ENCODE measurements around the gene GRAMD2A.
"Not testable (repeated sequence)": the region's sequence is repeated elsewhere in the genome, so short reads cannot be mapped to it uniquely, and the experiment has no call there.

Gene GRAMD2A

DNA sequence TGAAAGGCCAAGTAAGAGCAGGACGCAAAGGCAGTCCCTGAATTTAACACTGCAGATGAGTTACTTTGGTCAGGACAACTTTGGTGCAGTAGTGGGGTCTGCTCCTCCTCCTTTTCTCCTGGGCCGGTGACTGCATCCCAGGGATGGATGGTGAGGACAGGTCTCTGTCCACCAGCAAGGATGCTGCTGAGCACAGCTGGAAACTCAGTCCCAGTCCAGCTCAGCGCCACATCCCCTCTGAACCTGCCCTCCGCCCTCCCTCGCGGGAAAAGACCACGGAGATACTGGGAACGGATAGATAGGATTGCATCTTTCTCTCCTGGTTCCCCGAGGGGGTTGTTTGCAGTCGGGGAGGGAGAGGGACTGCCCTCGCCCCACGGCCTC, 13.8 kb downstream of the GRAMD2A start:
- DNase-seq: no peak

DNA sequence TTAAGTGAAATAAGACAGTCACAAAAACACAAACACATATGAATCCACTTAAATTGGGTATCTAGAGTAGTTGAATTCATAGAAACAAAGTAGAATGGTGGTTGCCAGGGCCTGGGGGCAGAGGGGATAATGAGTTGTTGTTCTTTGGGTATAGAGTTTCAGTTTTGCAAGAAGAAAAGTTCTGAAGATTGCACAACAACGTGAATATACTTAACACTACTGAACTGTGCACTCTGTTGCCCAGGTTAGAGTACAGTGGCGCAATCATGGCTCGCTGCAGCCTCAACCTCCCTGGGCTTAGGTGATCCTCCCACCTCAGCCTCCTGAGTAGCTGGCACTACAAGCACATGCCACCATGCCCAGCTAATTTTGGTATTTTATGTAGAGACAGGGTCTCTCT, 14.9 kb downstream of the GRAMD2A start:
- no peak for DNase-seq

DNA sequence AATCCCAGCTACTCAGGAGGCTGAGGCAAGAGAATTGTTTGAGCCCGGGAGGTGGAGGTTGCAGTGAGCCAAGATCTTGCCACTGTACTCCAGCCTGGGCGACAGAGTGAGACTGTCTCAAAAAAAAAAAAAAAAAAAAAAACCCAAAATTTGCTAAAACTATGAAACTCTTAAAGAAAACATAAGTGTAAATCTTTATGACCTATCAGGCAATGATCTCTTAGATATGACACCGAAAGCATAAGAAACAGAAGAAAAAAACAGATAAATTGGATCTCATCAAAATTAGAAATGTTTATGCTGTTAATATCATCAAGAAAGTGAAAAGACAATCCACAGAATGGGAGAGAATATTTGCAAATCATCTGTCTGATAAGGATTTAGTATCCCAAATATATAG, 15.3 kb downstream of the GRAMD2A start:
- DNase-seq: no peak

DNA sequence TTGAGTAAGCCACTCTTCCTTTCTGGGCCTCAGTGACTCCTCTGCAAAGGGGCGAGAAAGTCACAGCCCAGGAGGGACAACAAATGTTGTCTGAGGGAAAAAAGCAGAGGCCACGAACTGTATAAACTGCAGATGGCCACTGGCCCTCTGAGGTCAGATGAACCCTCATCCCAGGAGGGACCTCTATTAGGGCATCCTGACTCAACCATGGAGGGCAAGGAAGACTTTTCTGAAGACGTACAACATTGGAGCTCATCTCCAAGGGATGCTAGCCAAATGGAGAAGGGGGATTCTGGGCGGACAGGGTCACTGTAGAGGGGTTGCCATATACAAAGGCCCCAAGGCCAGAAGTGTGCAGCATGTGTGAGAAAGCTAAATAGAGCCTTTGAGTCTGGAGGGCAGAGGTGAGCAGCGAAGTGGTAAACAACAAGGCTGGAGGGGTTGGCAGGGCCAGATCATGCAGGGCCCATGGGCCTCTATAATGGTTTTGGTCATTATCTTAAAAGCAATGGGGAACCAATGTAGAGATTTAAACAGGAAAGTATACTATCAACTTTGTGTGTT, 16.7 kb downstream of the GRAMD2A start:
- DNase-seq: no peak

DNA sequence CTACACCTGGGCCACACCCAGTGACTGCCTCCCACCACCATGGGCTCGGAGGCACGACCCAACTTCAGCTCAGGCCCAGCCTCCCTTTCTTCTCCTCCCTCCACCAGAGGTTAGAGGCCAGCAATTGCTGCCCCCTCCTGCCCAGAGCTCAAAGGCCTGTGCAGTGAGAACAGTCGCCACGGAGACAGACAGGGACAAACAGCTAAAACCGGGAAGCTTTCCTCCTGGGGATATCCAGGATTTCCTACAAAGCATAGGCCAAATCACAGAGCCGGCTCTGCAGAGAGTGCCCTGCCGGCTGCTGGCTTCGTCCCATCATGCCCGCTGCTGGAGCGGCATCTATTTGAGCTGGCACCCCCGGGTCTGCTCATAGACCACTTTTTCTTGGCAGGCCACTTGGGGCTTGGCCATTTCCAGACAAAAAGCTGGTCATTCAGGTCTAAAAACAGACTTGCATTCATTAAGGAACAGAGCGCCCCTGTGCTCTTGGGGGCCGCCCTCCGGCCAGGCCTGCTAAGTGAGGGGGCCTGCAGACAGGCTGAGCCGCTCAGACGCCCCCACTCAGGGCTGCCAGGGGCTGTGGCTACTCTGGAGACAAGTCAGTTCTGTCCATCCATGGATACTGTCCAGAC, 17.5 kb downstream of the GRAMD2A start:
- no peak for DNase-seq

DNA sequence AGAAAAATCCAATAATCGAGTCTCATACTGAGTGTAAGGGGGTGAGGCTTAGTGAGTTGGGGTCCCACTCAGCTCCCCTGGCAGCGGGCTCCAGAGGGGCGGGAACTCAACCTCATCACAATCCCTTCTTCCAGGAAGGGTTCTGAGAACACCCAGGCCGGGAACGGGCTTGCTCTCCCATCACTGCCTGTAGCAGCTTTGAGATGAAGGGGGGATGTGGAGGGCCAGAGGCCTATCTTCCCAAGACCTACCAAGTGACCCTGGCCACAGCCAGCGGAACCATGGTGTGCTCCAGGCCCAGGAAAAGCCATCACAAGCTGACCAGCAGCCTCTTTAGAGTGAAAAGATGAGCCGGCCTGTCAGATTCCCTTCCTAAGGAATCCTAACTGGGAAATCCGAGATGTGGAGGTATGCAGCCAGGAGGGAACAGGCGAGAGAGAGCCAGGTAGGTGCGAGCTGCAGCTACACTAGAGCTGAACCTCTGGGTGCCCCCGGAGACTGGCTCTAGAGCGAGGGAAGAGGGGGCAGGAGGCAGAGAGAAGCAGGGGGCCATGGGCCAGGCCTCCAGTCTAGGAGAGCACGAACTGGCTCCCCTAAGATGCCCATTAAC, 18.5 kb downstream of the GRAMD2A start:
- no peak for DNase-seq

DNA sequence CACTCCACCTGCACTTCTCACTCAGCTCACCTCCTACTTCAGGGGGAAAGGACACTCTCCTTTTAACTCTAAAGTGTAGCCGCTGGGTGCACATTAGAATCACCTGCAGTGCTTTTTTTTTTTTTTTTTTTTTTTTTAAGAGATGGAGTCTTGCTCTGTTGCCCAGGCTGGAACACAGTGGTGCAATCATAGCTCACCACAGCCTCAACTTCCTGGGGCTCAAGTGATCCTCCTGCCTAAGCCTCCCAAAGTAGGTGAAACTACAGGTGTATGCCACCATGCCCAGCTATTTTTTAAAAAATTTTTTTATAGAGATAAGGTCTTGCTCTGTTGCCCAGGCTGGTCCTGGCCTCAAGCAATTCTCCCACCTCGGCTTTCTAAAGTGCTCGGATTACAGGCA, 20.8 kb downstream of the GRAMD2A start:
- DNase-seq: no peak

DNA sequence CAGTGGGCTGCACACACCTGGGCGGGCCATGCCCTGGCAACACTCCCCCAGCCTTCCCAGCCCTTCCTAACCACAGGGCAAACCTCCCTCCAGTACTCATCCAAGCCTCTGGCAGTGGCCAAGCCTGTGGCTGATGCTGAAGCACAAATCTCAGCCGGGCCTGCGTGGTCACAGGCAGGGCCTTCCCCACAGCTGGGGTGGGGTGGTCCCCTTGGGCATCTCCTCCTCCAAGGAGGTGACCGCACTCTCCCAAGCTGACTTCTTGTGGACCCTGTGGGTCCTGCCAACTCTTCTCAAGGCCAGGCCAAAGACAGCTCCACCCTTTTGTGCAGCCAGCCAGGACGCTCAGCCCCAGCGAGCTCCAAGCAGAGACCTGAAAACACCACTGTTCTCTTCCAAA, 21.4 kb downstream of the GRAMD2A start:
- DNase-seq: no peak

DNA sequence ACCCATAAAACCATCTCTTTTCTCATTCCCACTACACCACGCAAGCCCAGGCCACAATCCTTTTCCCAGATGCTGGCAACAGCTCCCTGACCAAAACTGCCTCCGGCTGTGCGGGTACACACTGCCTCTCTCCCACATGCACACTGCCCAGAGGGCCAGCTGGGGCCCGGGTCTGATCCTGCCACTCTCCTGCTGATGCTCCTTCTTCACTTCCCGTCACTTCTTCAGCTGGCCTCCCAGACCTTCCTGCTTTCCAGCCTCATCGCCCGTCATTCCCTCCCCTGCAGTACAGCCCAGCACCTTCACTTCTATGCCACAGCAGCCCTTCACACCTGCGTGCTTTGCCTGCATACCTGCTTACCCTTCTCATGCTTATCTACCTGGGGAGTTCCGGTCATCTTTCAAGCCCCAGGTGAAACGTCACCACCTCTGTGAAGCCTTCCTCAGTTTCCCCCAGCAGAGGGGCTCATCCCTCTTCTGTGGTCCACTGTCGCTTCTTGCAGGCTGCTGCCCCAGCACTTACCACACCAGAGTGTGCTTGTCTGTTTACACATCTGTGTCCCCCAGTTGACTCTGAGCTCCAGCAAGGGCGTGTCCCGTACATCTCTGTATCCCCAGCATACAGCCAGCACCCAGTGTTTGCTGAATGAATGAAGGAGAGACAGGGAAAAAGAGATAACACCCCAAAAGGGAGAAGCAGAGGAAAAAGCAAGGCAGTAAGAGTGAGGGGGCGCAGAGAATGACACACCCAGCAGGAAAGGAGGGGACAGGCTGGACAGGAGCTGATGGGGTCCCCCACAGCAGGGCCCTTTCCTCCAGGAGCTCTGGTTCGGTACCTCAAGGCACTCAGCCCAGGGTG, 22.2 kb downstream of the GRAMD2A start:
- no peak for DNase-seq

DNA sequence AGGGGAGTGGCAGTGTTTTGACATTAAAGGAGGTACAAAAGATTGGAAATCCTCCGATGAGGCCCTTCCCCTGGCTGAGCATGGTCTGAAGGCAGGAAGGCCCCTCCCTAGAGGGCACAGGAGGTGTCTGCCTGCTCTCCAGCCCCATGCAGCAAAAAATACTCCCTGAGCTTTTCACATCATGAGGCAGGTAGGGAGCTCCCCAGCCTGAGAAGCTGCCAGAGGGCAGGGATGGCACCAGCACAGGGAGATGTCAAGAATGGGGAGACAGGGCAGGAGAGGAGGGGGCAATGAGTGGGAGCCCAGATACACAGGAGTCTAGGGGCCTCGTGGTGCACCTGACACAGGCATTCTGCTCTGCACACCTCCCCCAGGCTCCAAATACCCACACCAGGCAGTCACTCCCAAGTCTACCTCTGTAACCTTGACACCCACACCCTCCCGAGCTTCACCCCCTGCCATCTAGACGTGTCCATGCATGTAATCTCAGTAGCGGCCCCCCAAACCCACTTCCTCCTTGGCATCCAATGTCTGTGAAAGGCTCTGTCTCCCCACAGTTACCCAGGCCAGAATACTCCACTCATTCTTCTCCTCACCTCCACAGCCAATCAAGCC, 22.9 kb downstream of the GRAMD2A start:
- no peak for DNase-seq

DNA sequence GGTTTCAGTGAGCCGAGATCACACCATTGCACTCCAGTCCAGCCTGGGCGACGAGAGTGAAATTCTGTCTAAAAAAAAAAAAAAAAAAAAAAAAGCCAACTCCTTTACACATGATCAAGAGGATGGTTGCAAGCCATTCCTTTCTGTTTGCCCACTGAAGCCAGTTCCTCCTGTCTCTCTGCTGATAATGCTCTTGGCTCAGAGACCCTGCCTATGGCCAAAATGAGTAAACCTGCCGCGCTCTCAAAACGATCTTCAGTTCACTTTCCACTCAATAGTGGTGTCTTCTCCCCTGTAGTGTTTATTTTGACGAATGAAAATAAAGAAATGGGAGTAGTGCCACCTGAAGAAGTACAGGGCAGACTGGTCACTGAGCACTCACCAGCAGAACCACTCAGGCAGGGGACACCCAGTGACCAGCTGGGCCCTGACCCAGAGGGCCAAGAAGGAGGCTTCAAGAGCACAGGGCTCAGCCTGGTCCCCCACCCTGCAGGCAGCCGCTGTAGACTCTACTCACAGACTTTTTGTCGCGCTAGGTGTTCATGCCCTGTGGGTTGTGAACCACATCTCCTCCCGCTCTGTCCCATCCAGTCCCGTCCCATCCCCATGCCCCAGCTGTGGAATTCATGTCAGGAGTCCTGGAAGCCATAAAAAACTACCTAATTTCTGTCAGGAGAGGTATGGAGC, 23.6 kb downstream of the GRAMD2A start:
- no peak for DNase-seq

DNA sequence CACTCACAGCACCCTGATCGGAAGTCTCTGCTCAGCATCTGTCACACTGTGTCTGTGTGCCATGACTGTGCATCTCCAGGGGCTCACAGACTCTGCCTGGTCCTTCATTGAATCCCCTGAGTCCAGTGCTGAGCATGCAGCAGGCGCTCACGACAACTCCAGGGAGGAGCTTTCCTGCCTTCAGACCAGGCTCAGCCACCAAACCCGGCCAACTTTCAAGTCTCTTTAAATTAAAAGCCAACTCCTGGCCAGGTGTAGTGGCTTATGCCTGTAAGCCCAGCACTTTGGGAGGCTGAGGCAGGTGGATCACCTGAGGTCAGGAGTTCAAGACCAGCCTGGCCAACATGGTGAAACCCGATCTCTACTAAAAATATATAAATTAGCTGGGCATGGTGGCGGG, 24.2 kb downstream of the GRAMD2A start:
- DNase-seq: no peak

DNA sequence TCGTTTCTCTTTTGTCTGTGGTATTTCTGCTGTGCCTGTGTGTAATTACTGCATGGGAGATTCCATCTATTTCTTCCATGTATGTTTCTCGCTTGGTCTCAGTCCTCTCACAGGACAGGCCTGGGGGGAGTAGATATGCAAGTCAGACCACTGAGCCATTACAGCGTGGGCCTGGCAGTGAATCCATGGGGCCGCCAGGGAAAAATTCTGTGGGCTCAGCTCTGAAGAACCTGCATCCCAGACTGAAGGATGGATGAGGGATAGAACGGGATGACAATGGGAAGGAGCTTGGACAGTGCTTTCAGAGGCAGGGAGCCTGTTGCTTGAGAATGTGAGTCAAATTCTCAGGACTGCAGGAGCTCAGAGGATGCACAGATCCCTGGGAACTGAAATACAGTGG, 24.8 kb downstream of the GRAMD2A start:
- DNase-seq: no peak

DNA sequence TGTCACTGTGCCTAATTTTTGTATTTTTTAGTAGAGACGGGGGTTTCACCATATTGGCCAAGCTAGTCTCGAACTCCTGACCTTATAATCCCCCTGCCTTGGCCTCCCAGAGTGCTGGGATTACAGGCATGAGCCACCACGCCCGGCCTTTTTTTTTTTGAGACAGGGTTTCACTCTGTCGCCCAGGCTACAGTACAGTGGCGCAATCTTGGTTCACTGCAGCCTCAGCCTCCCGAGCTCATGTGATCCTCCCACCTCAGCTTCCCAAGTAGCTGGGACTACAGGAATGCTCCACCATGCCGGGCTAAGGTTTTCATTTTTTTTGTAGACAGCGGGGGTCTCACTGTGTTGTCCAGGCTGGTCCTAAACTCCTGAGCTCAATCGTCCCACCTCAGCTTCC, 25.6 kb downstream of the GRAMD2A start:
- DNase-seq: not testable (repeated sequence)

DNA sequence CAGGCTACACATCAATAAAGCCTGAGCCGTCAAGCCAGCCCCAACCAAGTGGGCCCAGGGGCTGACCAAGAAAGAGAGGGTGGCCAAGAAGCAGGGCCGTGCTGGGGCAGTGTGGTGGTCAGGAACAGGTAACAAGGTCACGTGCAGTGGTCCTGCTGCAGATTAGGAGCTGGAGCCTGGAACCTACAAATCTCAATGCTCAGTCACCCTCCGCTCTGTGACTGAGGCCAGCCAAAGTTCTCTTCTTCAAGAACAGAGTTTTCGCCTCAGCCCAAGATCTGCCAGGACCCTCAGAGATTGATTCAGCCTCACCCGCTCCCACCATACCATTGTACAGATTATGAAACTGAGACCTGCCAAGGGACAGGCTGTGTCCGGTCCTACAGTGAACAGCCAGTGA, 26.9 kb downstream of the GRAMD2A start:
- no peak for DNase-seq

DNA sequence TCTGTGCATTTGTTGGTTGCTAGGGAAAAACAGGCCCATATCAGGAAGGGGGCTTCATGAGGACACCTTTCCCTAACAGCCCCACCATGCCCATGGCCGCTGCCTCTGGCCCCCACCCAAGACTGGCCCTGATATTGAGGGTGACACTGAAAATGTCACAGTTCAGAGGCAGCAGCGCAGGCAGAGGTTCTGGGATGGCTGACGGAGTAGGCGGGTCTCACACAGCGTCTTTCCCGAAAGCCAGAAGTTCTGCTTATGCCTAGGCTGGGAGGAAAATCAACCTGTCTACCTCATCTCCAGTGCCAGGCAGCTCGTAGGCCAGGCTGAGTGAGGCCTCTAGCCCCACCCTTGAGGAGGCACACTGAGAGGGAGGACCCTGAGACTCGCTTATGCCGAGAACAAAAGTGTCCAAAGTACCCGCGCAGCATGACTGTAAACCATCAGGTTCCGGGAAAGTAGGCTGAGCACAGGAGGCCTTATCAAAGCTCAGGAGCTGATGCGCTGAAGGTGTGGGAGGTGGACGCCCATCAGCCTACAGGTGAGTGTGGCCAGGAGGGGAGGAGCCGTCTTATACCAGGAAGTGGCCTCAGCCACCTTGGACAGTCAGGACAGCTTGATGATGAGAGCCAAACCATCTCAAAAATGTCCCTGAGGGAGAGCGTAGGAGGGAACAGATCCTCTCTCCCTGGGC, 27.5 kb downstream of the GRAMD2A start:
- no peak for DNase-seq

DNA sequence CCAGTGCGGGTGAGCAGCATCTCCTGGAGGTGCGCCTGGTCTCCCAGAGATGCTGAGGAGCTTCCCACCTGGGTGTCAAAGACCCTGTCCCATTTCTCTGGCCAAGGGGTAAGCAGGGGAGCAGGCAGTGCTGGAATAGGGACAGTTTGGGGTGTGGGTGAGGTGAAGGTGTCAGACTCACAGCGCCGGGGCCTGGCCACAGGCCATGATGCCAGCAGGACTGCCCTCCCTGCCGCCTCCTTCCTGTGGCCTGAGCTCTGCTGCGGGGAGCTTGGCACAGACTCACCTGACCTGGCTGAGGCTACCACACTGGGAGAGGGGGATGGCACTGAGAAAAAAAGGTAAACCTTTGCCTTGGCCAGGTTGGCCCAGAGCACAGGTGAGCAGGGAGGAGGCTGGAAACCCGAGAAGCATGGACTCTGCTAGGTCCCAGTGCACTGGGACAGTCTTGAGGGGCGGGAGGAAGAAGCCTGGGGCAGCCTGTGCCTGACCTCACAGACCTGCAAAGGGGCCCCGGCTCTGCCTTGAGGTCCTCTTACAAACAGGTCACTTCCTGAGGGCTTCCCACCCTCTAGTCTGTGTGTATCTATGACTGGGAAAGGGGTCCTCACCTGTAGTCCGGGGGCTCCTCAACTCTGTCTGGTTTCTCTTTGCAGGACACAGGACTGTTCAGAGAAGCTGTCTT, 28.2 kb downstream of the GRAMD2A start:
- no peak for DNase-seq

DNA sequence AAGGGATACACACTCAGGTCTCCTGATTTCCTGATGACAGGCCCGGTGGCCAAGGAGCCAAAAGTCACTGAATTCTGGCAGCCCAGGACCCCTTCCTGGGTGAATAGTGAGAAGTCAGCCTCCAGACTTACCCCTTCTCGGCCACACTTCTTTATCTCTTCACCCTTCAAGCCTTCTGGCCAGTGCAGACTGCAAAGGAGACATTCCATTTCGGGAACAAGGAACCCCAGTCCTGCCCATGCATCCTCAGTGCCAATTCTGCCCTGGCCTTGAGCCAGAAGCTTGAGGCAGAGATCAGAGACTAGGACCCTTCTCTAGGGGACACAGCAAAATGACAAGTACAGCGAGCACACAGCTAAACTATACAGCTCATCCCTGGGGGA, 28.8 kb downstream of the GRAMD2A start:
- DNase-seq: no peak

DNA sequence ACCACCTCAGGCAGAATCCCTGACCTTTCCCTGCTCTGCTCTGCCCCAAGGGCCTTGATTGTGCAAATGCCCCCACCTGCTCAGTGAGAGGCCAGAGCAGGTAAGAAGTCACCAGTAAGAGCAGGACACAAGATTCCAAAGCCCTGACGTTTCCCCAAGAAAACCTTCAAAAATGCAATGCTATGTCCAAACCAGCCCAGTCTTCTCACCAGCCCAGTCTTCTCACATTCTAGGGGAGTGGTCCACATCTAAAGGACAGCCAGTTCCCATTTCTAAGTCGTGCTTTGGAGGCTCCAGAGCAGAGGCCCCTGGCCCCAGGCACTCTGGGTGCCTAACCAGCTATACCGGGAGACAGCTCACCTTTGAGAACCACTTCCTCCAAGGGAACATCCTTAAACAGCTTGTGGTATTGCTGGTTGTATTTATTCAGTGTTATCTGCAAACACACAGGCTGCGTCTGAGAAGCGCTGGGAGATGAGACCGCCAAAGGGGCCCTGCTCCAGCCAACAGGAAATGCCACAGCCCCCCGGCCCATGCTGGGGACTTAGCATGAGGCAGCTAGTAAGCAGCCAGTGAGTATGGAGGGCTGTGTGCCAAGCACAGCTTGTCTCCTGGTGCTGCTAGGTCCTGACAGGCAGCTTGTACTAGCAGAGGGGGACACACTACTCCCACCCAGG, 29.3 kb downstream of the GRAMD2A start:
- DNase-seq: no peak

DNA sequence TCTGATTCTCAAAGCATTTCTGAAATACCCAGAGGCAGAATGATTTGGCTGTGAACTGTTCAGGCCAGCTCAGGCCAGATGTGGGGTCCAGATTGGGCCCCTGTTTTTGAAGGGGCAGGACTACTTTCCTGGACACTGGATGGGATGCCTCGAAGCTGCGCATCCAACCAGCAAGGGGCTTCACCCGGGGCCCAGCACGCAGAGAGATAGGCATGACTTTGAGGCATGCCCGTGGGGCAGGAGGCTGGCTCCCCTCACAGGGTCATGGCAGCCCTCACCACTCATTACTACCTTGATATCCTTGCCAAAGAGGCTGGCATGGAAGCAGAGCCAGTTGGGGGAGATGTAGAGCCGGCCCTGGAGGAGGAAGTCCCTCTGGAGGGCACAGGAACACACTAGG, 30.1 kb downstream of the GRAMD2A start:
- DNase-seq: no peak

All from activated CD8-positive, alpha-beta memory T cell treated with anti-CD3 and anti-CD28 coated beads, Interleukin-2, amount 50 U/mL, for 48 hours (primary cell).